ENCODE measurements around the gene OPA3. TPM values are rescaled to one million over a fixed set of nuclear protein-coding genes. Genes with fewer than 3 reads are reported as not detected.

The OPA3 gene
- total RNA-seq, 2 donors from 2014 or later: 18.7 to 20.6 TPM

GRCh38 chr19:45528149-45528743, 56.4 kb downstream of the OPA3 start:
- Mint-ChIP-seq H3K9me3 (peaks cover 4% of the 10 kb centered on the region), H3K4me3 (peak overlapping the region; percentile 9), H3K4me1 (peaks cover 19% of the 10 kb centered on the region), H3K27me3 (no peaks in the 10 kb centered on the region), H3K27ac (peak overlapping the region; percentile 34), H3K36me3 (ENCODE audit: low read depth) (peaks cover 54% of the 10 kb centered on the region)
- ATAC-seq (replicated peaks): no peak

DNA sequence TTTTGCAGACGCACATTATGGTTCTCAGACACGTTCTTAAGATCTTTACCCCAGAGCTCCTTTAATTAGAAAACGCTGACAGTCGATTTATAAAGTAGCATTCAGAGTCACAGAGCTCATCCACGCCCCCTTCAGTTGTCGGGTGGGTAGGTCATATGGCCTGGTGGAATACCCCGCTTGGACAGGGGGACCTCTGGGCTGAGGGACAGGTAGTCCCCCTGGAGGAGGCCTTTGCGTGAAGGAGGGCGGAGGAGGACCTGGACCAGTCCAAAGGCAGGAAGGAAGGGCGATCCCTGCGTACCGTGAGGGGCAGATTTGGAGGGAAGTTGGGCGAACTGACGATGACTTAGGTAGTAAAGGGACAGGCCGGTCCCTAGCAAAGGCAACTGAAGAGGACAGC, 56.9 kb downstream of the OPA3 start:
- Mint-ChIP-seq H3K27ac (peak overlapping the region; percentile 34), H3K27me3 (no peaks in the 10 kb centered on the region), H3K36me3 (ENCODE audit: low read depth) (peaks cover 59% of the 10 kb centered on the region)

GRCh38 chr19:45526971-45527370, 57.6 kb downstream of the OPA3 start:
- Mint-ChIP-seq H3K27ac (no peak overlapping the region), H3K27me3 (no peaks in the 10 kb centered on the region), H3K4me3 (no peak overlapping the region), H3K9me3 (peaks cover 4% of the 10 kb centered on the region), H3K36me3 (ENCODE audit: low read depth) (peaks cover 63% of the 10 kb centered on the region), H3K4me1 (peaks cover 19% of the 10 kb centered on the region)
- no peak for ATAC-seq (replicated peaks)

More for the DNA sequence above, 56.9 kb downstream of the OPA3 start:
- Mint-ChIP-seq H3K4me3 (peak overlapping the region; percentile 9), H3K9me3 (peaks cover 4% of the 10 kb centered on the region), H3K4me1 (peaks cover 19% of the 10 kb centered on the region)
- ATAC-seq (replicated peaks): no peak

DNA sequence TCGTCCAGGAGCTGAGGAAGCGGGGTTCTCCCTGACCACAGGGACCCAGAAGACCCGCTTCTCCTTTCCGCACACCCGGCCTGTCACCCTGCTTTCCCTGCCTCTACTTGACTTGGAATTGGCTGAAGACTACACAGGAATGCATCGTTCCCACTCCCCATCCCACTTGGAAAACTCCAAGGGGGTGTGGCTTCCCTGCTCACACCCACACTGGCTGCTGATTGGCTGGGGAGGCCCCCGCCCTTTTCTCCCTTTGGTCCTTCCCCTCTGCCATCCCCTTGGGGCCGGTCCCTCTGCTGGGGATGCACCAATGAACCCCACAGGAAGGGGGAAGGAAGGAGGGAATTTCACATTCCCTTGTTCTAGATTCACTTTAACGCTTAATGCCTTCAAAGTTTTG, 58.5 kb downstream of the OPA3 start:
- Mint-ChIP-seq H3K4me3 (no peak overlapping the region), H3K27ac (no peak overlapping the region), H3K36me3 (ENCODE audit: low read depth) (peaks cover 71% of the 10 kb centered on the region), H3K4me1 (peaks cover 19% of the 10 kb centered on the region), H3K9me3 (no peaks in the 10 kb centered on the region), H3K27me3 (no peaks in the 10 kb centered on the region)
- no peak for ATAC-seq (replicated peaks)

GRCh38 chr19:45524575-45525129, 60.0 kb downstream of the OPA3 start:
- Mint-ChIP-seq H3K9me3 (no peaks in the 10 kb centered on the region), H3K36me3 (ENCODE audit: low read depth) (peaks cover 86% of the 10 kb centered on the region), H3K27me3 (no peaks in the 10 kb centered on the region), H3K4me1 (peaks cover 19% of the 10 kb centered on the region), H3K27ac (no peak overlapping the region), H3K4me3 (no peak overlapping the region)
- ATAC-seq (replicated peaks): no peak

DNA sequence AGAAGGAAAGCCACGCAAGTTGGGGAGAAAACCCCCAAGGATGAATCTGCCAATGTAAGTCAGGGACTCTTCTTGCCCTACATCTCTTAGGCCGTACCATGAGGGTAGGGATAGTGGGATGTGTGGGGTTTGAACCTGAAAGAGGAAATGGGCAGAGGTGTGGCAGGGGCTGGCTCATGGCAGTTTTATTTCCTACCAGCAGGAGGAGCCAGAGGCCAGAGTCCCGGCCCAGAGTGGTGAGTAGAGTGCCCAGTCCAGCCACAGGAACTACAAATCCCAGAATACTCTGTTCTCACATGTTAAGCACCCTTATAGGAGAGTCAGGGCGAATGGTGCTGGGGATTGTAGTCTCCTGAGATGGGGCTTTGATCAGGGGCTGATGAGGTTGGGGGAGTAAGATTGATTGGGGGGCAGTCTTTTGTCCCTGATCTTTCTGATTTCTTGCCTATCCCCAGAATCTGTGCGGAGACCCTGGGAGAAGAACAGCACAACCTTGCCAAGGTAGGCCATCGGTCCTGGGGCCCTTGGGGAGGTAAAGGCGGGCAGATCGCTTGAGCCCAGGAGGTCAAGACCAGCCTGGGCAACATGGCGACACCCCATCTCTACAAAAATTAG, 60.9 kb downstream of the OPA3 start:
- peaks cover 19% of the 10 kb centered on the region for H3K4me1 Mint-ChIP-seq
- peak overlapping the region; percentile 80 for H3K27ac Mint-ChIP-seq
- ATAC-seq (replicated peaks): peak; percentile 92
- peaks cover 95% of the 10 kb centered on the region for H3K36me3 Mint-ChIP-seq (ENCODE audit: low read depth)
- H3K9me3 Mint-ChIP-seq: no peaks in the 10 kb centered on the region
- no peak overlapping the region for H3K4me3 Mint-ChIP-seq
- no peaks in the 10 kb centered on the region for H3K27me3 Mint-ChIP-seq

- Mint-ChIP-seq H3K4me1 (peaks cover 6% of the 10 kb centered on the region), H3K36me3 (ENCODE audit: low read depth) (peaks cover 96% of the 10 kb centered on the region), H3K27me3 (no peaks in the 10 kb centered on the region), H3K4me3 (no peak overlapping the region), H3K27ac (no peak overlapping the region), H3K9me3 (no peaks in the 10 kb centered on the region)
- no peak for ATAC-seq (replicated peaks)
Measured at GRCh38 chr19:45522010-45522941, 62.3 kb downstream of the OPA3 start.

GRCh38 chr19:45518469-45518826, 66.2 kb downstream of the OPA3 start:
- Mint-ChIP-seq H3K27me3 (no peaks in the 10 kb centered on the region), H3K9me3 (no peaks in the 10 kb centered on the region), H3K36me3 (ENCODE audit: low read depth) (peaks cover 92% of the 10 kb centered on the region), H3K27ac (no peak overlapping the region), H3K4me1 (peaks cover 17% of the 10 kb centered on the region), H3K4me3 (no peak overlapping the region)
- ATAC-seq (replicated peaks): no peak

DNA sequence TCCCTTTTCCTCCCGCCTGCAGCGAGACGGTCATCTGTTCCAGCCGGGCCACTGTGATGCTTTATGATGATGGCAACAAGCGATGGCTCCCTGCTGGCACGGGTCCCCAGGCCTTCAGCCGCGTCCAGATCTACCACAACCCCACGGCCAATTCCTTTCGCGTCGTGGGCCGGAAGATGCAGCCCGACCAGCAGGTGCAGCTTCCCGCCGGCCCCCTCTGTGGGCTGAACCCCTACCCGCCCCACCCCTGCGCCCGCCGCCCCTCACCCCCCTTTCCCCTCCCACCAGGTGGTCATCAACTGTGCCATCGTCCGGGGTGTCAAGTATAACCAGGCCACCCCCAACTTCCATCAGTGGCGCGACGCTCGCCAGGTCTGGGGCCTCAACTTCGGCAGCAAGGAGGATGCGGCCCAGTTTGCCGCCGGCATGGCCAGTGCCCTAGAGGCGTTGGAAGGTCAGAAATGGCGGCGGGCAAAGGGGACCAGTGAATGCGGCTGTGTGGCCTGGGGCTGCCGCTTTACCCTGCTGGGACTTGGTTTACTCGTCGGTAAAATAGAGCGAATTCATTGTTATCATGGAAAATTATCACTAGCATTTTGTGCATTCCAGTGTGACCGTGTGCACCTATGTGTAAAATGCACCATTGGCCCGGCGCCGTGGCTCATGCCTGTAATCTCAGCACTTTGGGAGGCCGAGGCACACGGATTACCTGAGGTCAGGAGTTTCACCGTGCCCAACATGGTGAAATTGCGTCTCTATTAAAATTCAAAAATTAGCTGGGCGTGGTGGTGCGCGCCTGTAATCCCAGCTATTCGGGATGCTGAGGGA, 66.7 kb downstream of the OPA3 start:
- H3K4me3 Mint-ChIP-seq: no peak overlapping the region
- H3K9me3 Mint-ChIP-seq: no peaks in the 10 kb centered on the region
- peaks cover 15% of the 10 kb centered on the region for H3K4me1 Mint-ChIP-seq
- H3K36me3 Mint-ChIP-seq (ENCODE audit: low read depth): peaks cover 92% of the 10 kb centered on the region
- no peaks in the 10 kb centered on the region for H3K27me3 Mint-ChIP-seq
- no peak for ATAC-seq (replicated peaks)
- no peak overlapping the region for H3K27ac Mint-ChIP-seq

DNA sequence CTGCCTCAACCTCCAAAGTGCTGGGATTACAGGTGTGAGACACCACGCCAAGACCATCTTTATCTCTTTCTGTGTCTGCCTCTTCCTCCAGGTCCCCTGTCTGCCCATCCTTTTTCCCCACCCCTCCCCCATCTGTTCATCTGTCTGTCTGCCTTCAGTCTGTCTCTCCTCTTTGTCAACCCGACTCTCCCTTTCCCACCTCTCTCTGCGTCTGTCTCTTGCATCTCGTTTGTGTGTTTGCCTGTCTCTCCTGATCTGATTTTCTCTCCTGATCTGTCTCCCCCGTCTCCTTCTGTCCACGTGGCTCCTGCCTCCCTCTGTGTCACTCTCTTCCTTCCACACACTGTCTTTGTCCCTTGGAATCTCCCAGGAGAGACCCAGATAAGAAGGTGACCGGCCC, 67.4 kb downstream of the OPA3 start:
- H3K9me3 Mint-ChIP-seq: no peaks in the 10 kb centered on the region
- H3K4me3 Mint-ChIP-seq: no peak overlapping the region
- no peaks in the 10 kb centered on the region for H3K27me3 Mint-ChIP-seq
- no peak for ATAC-seq (replicated peaks)
- H3K27ac Mint-ChIP-seq: no peak overlapping the region
- peaks cover 96% of the 10 kb centered on the region for H3K36me3 Mint-ChIP-seq (ENCODE audit: low read depth)
- H3K4me1 Mint-ChIP-seq: peaks cover 15% of the 10 kb centered on the region

GRCh38 chr19:45515807-45516401, 68.7 kb downstream of the OPA3 start:
- Mint-ChIP-seq H3K36me3 (ENCODE audit: low read depth) (peaks cover 96% of the 10 kb centered on the region), H3K27ac (peak overlapping the region; percentile 97), H3K4me3 (peak overlapping the region; percentile 88), H3K27me3 (no peaks in the 10 kb centered on the region), H3K4me1 (peaks cover 22% of the 10 kb centered on the region), H3K9me3 (no peaks in the 10 kb centered on the region)
- peak; percentile 10 for ATAC-seq (replicated peaks)

- Mint-ChIP-seq H3K36me3 (ENCODE audit: low read depth) (peaks cover 96% of the 10 kb centered on the region), H3K4me1 (peaks cover 24% of the 10 kb centered on the region), H3K4me3 (peak overlapping the region; percentile 88), H3K9me3 (no peaks in the 10 kb centered on the region), H3K27me3 (no peaks in the 10 kb centered on the region), H3K27ac (peak overlapping the region; percentile 97)
- ATAC-seq (replicated peaks): peak; percentile 68
Measured at GRCh38 chr19:45515081-45515624, 69.4 kb downstream of the OPA3 start.

DNA sequence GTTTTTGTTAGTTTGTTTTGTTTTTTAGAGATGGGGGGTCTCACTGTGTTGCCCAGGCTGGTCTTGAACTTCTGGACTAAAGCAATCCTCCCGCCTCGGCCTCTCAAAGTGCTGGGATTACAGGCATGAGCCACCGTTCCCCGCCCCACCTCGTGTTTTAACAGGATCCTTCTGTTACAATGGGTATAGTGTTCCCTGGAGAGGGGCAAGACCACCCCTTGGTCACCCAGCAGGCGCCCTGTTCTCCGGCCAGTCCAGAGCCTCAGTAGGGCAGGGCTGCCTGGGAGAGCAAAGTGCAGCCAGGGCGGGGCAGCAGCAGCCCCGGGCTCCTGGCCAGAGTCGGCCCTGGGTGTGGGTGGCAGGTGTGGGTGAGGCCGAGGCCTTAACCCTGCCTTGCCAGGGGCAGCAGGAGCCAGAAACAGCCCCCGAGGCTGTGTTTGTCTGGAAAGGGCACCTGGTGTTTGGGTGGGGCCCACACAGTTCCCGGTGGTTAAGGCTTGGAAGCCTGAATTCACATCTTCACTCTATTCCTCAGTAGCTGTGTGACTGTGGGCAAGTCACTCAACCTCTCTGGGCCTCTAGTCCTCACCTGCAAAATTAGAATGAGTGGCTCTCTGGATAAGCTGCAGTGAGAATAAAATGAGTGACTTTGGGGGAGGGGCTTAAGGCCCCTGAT, 70.1 kb downstream of the OPA3 start:
- Mint-ChIP-seq H3K4me1 (peaks cover 29% of the 10 kb centered on the region), H3K27ac (peak overlapping the region; percentile 97), H3K36me3 (ENCODE audit: low read depth) (peaks cover 96% of the 10 kb centered on the region), H3K4me3 (peak overlapping the region; percentile 88), H3K9me3 (no peaks in the 10 kb centered on the region), H3K27me3 (no peaks in the 10 kb centered on the region)
- peak; percentile 74 for ATAC-seq (replicated peaks)
